HCEC 1CT (cell line): ENCODE results near the gene TMA7B.
"Not testable (repeated sequence)": the region's sequence is repeated elsewhere in the genome, so short reads cannot be mapped to it uniquely, and the experiment has no call there.

Experiments used
- DNase-seq: peaks from one replicate; pipeline ENCODE4 v3.0.0-alpha.2; 2017

Gene TMA7B

DNA sequence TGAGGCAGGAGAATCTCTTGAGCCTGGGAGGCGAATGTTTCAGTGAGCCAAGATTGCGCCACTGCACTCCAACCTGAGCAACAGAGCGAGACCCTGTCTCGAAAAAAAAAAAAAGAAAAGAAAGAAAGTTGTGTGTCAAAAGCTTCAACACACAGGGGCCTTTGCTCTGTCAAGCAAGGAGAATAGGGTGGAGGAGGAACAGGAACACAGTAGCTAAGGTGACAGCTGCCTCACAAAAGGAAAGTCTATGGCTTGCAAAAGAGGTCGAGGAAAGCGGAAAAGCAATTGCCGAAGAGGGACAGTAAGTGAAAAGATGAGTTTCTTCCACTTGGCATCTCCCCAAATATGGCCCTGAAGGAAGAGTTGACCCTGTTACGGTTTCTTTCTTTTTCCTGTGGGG is 26.5 kb upstream of the TMA7B start:
- no peak for DNase-seq

DNA sequence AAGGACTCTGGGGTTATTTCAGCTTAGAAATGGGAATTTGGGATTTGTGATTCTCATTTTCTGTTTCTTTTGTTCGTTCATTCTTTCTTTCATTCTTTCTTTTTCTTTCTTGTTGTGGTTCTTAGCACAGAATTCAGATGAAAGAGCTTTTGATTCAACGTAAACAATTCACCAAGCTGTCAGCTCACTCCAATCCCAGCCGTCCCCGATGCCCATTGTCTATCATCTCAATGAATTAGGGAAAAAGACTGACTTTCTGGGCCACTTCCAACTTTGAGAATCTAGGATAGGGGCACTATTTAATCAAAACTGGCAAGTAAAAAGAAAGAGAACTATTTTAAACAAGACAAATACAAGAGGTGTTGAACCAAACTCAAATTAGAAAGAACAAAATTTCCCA is 25.1 kb upstream of the TMA7B start:
- DNase-seq = no peak

GRCh38 chr22:39935612-39936011 is 24.6 kb upstream of the TMA7B start:
- DNase-seq = no peak

DNA sequence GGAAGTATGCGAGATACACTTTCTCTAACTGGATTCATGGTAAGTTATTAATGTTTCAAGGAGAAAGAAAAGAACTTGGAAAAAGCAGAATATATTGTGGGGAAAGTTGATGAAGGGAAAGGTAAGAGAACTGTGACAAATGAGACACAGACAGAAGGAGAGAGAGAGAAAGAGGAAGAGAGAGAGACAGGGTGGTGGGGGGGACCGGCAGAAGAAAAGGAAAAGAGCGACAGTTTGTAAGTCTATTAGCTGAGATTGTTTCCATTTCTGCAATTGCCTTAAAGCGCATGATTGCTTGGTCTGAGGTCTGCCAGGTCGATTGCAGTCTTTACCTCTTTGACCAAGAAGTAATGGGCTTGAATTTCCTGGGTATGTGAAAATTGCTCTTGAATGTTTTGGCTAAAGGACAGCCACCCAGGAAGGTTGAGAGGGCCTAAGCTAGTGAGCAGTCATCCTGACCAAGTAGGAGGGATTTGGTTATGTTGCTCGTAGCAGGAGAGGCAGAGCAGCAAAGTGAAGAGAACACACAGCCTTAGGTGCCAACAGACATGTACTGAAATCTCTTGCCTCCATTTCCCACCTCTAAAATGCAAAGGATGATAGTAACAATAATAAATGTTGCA is 23.6 kb upstream of the TMA7B start:
- no peak for DNase-seq

GRCh38 chr22:39937906-39938305 is 22.3 kb upstream of the TMA7B start:
- no peak for DNase-seq

DNA sequence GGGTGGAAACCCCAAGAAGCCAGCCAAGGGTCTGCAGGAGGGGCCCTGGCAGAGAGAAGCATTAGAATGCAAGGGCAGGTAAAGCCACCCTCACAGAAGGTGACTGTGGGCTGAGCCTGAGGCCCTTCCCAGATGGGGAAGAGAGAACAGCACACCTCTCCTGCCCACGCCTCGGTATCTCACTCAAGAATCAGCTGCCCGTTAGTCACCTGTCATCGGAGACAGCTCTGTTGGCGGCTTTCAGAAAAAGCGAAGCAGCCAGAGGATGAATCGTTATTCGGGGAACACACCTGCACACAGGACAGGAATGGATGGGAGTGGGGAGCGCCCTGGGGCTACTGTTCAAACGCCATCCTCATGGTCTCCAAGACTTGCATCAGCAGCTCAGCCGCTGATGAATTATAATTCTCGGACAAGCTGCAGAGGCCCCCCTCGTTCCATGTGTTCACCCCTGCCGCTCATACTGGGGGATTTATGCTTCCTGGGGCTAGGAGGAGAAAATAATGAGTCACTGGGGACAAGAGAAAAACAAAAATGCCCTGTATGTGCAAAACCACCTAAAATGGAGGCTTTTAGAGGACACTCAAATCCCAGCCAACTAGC is 21.6 kb upstream of the TMA7B start:
- DNase-seq = no peak

DNA sequence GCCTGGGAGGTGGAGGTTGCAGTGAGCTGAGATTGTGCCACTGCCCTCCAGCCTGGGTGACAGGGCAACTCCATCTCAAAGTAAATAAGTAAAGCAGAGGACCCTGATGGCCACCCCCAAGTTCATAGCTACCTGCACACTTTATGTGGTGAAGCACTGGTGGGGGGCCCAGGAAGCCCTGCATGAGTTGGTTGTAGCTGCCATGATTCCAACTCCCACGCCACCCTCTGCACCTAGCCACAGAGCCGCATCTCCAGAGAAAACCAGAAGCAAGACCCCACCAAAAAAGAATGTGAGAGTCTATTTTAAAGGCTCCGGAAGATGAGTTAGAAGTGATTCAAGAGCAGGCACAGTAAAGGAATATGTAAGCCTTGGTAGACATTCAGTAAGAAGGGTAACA is 20.4 kb upstream of the TMA7B start:
- DNase-seq = no peak

DNA sequence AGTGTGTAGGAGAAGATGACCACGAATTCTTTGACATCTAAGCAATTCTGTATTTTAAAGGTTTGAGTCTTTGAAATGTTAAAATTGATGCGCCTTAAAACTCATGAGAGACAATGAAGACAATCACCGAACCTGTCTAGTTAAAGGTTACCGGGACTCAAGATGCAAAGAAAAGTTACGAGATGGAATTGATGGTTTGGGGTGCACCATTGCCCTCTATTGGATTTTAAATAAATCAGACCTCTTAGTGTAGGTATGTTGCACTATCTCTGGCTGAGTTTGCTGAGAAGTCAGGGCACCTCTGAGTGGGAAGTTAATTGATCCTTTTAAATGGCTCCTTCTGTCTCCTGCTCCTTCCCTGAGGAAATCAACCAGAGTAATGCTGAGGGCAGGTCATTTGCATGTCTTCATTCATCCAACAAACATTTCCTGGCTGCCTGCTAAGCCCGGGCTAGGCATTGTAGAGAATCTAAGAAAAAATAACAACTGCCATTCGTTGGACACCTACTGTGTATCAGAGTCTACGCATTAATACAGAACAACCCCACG is 19.4 kb upstream of the TMA7B start:
- DNase-seq = no peak

GRCh38 chr22:39941601-39942000 is 18.6 kb upstream of the TMA7B start:
- no peak for DNase-seq

DNA sequence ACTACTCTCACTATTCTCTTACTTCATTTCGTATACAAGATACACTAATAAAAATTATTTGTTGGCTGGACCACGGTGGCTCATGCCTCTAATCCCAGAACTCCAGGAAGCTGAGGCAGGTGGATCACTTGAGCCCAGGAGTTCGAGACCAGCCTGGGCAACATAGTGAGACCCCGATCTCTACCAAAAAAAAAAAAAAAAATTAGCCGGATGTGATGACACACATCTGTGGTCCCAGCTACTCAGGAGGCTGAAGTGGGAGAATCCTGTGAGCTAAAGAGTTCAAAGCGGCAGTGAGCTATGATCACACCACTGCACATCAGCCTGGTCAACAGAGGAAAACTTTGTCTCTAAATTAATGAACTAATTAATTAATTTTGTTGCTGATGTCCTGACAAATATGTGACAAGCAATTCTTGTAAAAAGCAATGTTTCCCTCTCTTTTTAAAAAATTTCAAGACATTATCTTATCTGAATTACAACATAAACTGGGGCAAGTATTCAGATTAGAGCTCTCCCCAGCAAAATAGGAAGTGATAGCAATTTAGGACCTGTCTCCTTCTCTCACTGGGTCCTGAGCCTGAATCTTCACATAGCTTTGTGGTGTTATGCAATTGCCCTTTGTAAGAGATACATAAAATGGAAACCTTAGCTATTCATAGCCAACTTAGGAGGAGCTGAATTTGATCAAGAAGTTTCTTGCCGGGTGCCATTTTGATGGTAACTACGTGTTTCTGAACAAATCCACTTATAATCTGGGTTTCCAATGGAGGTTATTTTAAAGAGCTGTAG is 17.6 kb upstream of the TMA7B start:
- DNase-seq = no peak

- DNase-seq = no peak
Measured at GRCh38 chr22:39943337-39943736, 16.9 kb upstream of the TMA7B start.

GRCh38 chr22:39943953-39944872 is 16.0 kb upstream of the TMA7B start:
- DNase-seq = no peak

DNA sequence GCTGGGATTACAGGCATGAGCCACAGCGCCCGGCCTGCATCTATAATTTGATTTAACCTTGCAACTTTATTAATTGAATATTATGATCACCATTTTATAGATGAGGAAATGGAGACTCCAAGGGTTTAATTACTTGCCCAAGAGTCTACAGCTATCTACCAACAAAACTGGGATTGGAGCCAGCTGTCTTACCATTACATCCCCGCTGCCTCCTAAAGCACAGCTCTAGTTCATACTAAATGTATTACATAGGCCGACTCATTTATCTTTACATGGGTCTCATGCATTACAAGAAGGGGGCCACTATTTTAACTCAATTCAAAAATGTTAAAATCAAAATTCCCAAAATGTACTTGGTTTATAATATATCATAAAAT is 14.1 kb upstream of the TMA7B start:
- no peak for DNase-seq

DNA sequence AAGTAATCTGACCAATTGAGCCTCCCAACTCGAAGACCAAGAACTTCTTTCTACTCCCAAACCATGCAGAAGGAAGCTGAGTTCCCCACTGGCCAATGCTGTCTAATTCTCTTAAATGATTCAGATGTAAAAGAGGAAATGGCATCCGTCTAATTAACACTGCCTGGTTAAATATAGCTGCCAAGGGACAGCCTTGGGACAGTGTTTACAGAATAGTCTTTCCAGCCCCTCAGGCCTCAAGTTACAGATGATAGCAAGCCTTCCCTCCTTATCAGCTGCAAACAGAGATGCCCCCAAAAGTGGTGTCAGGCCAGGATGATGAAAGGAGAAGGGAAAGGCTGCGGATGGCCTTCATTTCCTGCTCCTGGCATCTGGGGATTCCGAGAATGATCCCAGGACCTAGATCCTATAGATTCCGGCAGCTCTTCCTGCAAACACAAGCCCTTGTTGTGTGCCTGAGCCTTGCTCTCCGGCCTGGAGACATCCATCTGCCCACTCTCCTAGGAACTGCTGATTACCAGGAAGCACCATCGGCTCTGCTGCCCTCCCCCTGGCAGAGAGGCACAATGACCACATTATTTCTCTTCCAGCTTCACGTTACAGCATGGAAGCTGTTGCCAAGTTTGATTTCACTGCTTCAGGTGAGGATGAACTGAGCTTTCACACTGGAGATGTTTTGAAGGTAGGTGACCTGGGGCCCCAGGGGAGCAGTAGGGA is 13.5 kb upstream of the TMA7B start:
- no peak for DNase-seq

- no peak for DNase-seq
Measured at GRCh38 chr22:39947220-39948216, 12.7 kb upstream of the TMA7B start.

- peak; percentile 50 for DNase-seq
Measured at GRCh38 chr22:39949964-39950737, 10.0 kb upstream of the TMA7B start.

- DNase-seq = not testable (repeated sequence)
Measured at GRCh38 chr22:39951603-39952293, 8.4 kb upstream of the TMA7B start.

DNA sequence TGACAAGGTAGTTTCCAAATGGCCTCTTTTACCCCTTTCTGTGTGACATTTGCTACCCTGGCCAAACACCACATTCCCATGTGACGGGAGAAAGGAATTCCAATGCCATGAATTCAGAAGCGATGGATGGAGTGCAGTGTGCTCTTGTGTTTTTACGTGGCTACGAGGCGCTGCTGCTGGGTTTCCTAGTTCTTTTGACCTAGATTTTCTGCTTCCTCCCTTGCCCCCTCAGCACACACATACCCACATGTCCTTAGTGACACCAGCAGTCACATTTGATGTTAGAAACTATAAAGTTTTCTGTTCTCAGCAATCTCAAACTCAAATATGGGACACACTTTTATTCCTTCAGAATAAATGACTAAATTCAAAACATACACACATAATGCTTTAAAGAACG is 7.8 kb upstream of the TMA7B start:
- DNase-seq = no peak

DNA sequence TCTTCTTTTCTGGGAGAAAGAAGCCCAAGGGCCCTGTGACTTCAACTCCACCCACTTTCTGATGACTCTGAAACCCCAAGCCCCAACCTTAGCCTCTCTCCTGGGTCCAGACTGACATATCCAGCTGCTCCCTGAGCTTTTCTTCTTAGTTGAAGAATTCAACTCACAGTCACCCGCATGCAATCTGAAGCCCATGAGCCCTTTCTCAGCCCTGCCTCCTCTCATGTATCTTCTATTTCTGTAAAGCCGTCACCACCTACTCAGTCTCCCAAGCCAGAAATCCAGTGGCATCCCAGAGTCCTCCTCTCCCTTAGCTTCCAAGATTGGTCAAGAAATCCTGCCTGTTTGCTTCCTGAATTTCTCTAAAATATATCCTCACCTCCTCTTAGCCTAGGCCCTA is 7.1 kb upstream of the TMA7B start:
- DNase-seq = no peak
